Spleen (tissue), 11 donors: ENCODE results near the gene KRTAP9-7. TPM values are rescaled to one million over a fixed set of nuclear protein-coding genes. Genes with fewer than 3 reads are reported as not detected.

Experiments used
- DNase-seq: peaks from one replicate; pipeline ENCODE4 v3.0.0-alpha.2; 2020
- H3K27ac ChIP-seq, 8 donors: fragments of 200-600 bp; sonication (generic) in 7 of 8; 1 replicate in 4 of 8; 2 replicates in 4 of 8; pipeline versions ENCODE4 v1.5.0 to v1.8.0; 2016 to 2021; ENCODE audit warnings: inconsistent platforms in 4 of 8, mild to moderate bottlenecking in 4 of 8, moderate library complexity in 1 of 8
- H3K27me3 ChIP-seq, 7 donors: fragments of 200-600 bp; sonication (generic) in 6 of 7; replicated peaks in 1 of 7; 1 replicate in 4 of 7; 2 replicates in 3 of 7; pipeline versions ENCODE4 v1.5.0 to v1.8.0; 2016 to 2021; ENCODE audit warnings: inconsistent platforms in 3 of 7, mild to moderate bottlenecking in 1 of 7
- H3K36me3 ChIP-seq, 6 donors: fragments of 200-600 bp; sonication (generic) in 5 of 6; 1 replicate in 4 of 6; 2 replicates in 2 of 6; pipeline versions ENCODE4 v1.5.0 to v1.8.0; 2016 to 2021; ENCODE audit warnings: inconsistent platforms in 2 of 6
- H3K4me1 ChIP-seq, 6 donors: fragments of 200-600 bp; sonication (generic) in 5 of 6; 1 replicate in 3 of 6; 2 replicates in 3 of 6; pipeline versions ENCODE4 v1.5.0 to v1.8.0; 2016 to 2021; ENCODE audit warnings: inconsistent platforms in 3 of 6
- H3K4me3 ChIP-seq, 8 donors: fragments of 200-600 bp; sonication (generic) in 7 of 8; 1 replicate in 4 of 8; 2 replicates in 4 of 8; pipeline versions ENCODE4 v1.5.0 to v1.8.0; 2016 to 2021; ENCODE audit warnings: inconsistent platforms in 4 of 8, mild to moderate bottlenecking in 4 of 8, moderate library complexity in 2 of 8
- H3K9me3 ChIP-seq, 8 donors: fragments of 200-600 bp; sonication (generic) in 7 of 8; 1 replicate in 4 of 8; 2 replicates in 4 of 8; pipeline versions ENCODE4 v1.5.0 to v1.8.0; 2016 to 2021; ENCODE audit warnings: inconsistent platforms in 4 of 8
- CTCF ChIP-seq, 11 experiments: fragments of 200-600 bp in 7 of 11; fragments of 450-650 bp in 4 of 11; sonication (generic) in 4 of 11; IDR thresholded peaks in 8 of 11; conservative IDR thresholded peaks in 3 of 11; 1 replicate in 7 of 11; 2 replicates in 4 of 11; pipeline versions ENCODE4 v1.4.0 to v1.8.0; 2016 to 2021; ENCODE audit warnings: antibody characterized with exemption in 11 of 11, inconsistent platforms in 4 of 11, mild to moderate bottlenecking in 1 of 11
- POLR2A ChIP-seq, 3 donors: fragments of 450-650 bp; IDR thresholded peaks; one replicate each; pipeline ENCODE4 v1.5.1; 2017; ENCODE audit warnings: antibody characterized with exemption in 3 of 3, mild to moderate bottlenecking in 1 of 3
- POLR2AphosphoS5 ChIP-seq, 3 donors: sonication (generic); formaldehyde crosslinking; IDR thresholded peaks; one replicate each; pipeline ENCODE4 v1.5.1; 2017; ENCODE audit warnings: antibody characterized with exemption in 3 of 3
- WGBS, 5 donors: extraction: QIAGEN DNeasy Blood & Tissue Kit in 3 of 5; methylation state at CpG; one replicate each; pipeline versions ENCODE4 v1.1.5 to v1.1.7; 2013 to 2018; 5-methylcytosine and 5-hydroxymethylcytosine counted together
- intact Hi-C: fragments of 100-400 bp; cut with DNase I; formaldehyde crosslinking; loops from one replicate; pipeline ENCODE4 v1.15.0; 2023; ENCODE audit warnings: low total_unique reads
- polyA plus RNA-seq, 3 donors: library from polyadenylated mRNA; stranded (reverse); fragments of 200-250 nt; gene quantifications; one replicate each; pipeline ENCODE4 v1.2.1, GENCODE V29; 2013
- total RNA-seq, 7 donors: library from RNA; depleted of rRNA in 3 of 7; stranded (reverse); fragments of >200 nt in 3 of 7; fragmentation: NEBNext Ultra II Directional in 4 of 7; extraction: Animal tissue kit (Norgen Biotek cat#: 25700) in 4 of 7; gene quantifications; one replicate each; pipeline versions ENCODE4 v1.1.0 to v1.2.1, GENCODE V29; 2016 to 2021
- donor health status: healthy with polysubstance abuse.
- donor health status: DM: no; HTN: no; CAD: no; lungs with moderate emphysema.
- donor health status: DM: no; HTN: no; CAD: no.
- donor health status: Bipolar disorder and iron deficiency.
- donor health status: healthy.
- donor health status: DM: no; HTN: no; CAD: no.
- donor health status: DM: yes; HTN: yes; CAD: no.

The KRTAP9-7 gene
- total and polyA plus RNA-seq, 10 donors: not detected

- intact Hi-C loops: no loop called here
- no peak within 1 kb of the TSS for H3K27ac ChIP-seq
- no peak within 1 kb of the TSS for H3K4me3 ChIP-seq
- H3K27me3 ChIP-seq: no peaks in the 10 kb centered on the region
- DNase-seq: no peak
- 53 to 73% (median 64%) methylated on average over 9 to 11 of the region's 11 CpGs for WGBS, 5 donors
- H3K36me3 ChIP-seq: no peaks in the 10 kb centered on the region
- no peak for TF ChIP-seq CTCF (IDR thresholded peaks at IDR 0.05 in 8 of 11, conservative IDR thresholded peaks at IDR 0.05 in 3 of 11)
- TF ChIP-seq POLR2AphosphoS5 (IDR thresholded peaks at IDR 0.05): peak in 1 of 3 donors; percentile 8
- TF ChIP-seq POLR2A (IDR thresholded peaks at IDR 0.05): no peak
- H3K9me3 ChIP-seq: no peaks in the 10 kb centered on the region
- H3K4me1 ChIP-seq: peaks cover 0 to 18% (median 9%) of the 10 kb centered on the region in 6 donors
Measured at GRCh38 chr17:41301916-41302901, 26.7 kb downstream of the KRTAP9-7 start, which contains the start of gene KRTAP29-1. Gene KRTAP29-1 (minus strand): TSS chr17:41302851. CDS start chr17:41302851, 0 bp downstream.

GRCh38 chr17:41302981-41303380, 27.5 kb downstream of the KRTAP9-7 start:
- TF ChIP-seq POLR2A (IDR thresholded peaks at IDR 0.05) (no peak), POLR2AphosphoS5 (IDR thresholded peaks at IDR 0.05) (no peak), CTCF (IDR thresholded peaks at IDR 0.05 in 8 of 11, conservative IDR thresholded peaks at IDR 0.05 in 3 of 11) (no peak)
- no peaks in the 10 kb centered on the region for H3K9me3 ChIP-seq
- no peak for DNase-seq
- H3K36me3 ChIP-seq: no peaks in the 10 kb centered on the region
- H3K4me1 ChIP-seq: peaks cover 3 to 25% (median 14%) of the 10 kb centered on the region in 6 donors
- 85 to 93% (median 88%) methylated on average over 4 of the region's 4 CpGs for WGBS, 5 donors
- H3K27me3 ChIP-seq: no peaks in the 10 kb centered on the region
- H3K27ac ChIP-seq: no peak overlapping the region
- intact Hi-C loops: no loop called here
- H3K4me3 ChIP-seq: no peak overlapping the region

- Histone ChIP-seq H3K4me1 (peaks cover 6 to 36% (median 25%) of the 10 kb centered on the region in 6 donors), H3K27ac (no peak overlapping the region), H3K9me3 (no peaks in the 10 kb centered on the region), H3K36me3 (no peaks in the 10 kb centered on the region), H3K4me3 (no peak overlapping the region), H3K27me3 (no peaks in the 10 kb centered on the region)
- 87 to 90% (median 88%) methylated on average over 12 of the region's 12 CpGs for WGBS, 5 donors
- intact Hi-C loops: no loop called here
- TF ChIP-seq POLR2AphosphoS5 (IDR thresholded peaks at IDR 0.05): no peak
- no peak for DNase-seq
Measured at GRCh38 chr17:41304091-41304490, 28.6 kb downstream of the KRTAP9-7 start.

- Histone ChIP-seq H3K27ac (peak overlapping the region in 7 of 8 donors; percentile 72 to 91 (median 85)), H3K9me3 (no peaks in the 10 kb centered on the region), H3K36me3 (no peaks in the 10 kb centered on the region), H3K4me1 (peaks cover 13 to 50% (median 32%) of the 10 kb centered on the region in 6 donors), H3K27me3 (no peaks in the 10 kb centered on the region), H3K4me3 (peak overlapping the region in 1 of 8 donors; percentile 47)
- TF ChIP-seq POLR2A (IDR thresholded peaks at IDR 0.05) (no peak), CTCF (IDR thresholded peaks at IDR 0.05 in 8 of 11, conservative IDR thresholded peaks at IDR 0.05 in 3 of 11) (no peak), POLR2AphosphoS5 (IDR thresholded peaks at IDR 0.05) (no peak)
- intact Hi-C loops: no loop called here
- DNase-seq: peak; percentile 89
- 45 to 85% (median 62%) methylated on average over 9 of the region's 9 CpGs for WGBS, 5 donors
Measured at GRCh38 chr17:41307647-41308046, 32.1 kb downstream of the KRTAP9-7 start.
